Coronary artery (tissue), 2 donors: Measurements from ENCODE around the gene DOCK4.

Experiments
- DNase-seq: peaks from one replicate; pipeline ENCODE4 v3.0.0-alpha.2; 2017; ENCODE audit warnings: low spot score
- H3K27ac ChIP-seq, 2 donors: fragments of 200-600 bp; sonication (generic); one replicate each; pipeline ENCODE4 v1.5.1; 2016 to 2019
- H3K4me3 ChIP-seq: fragments of 200-600 bp; sonication (generic); 2 replicates; pipeline ENCODE4 v1.5.1; 2016; ENCODE audit warnings: mild to moderate bottlenecking, moderate library complexity
- CTCF ChIP-seq: fragments of 200-600 bp; sonication (generic); IDR thresholded peaks from one replicate; pipeline ENCODE4 v1.5.1; 2019; ENCODE audit warnings: antibody characterized with exemption

Gene DOCK4

GRCh38 chr7:111864291-111864976 is 341.8 kb downstream of the DOCK4 start:
- DNase-seq: no peak
- Histone ChIP-seq H3K27ac (no peak overlapping the region), H3K4me3 (no peak overlapping the region)
- TF ChIP-seq CTCF: no peak

- Histone ChIP-seq H3K4me3 (no peak overlapping the region), H3K27ac (no peak overlapping the region)
- TF ChIP-seq CTCF: no peak
- DNase-seq: no peak
Measured at GRCh38 chr7:111863269-111863668, 342.9 kb downstream of the DOCK4 start.

- no peak for TF ChIP-seq CTCF
- H3K4me3 ChIP-seq: no peak overlapping the region
- H3K27ac ChIP-seq: no peak overlapping the region
- DNase-seq: no peak
Measured at GRCh38 chr7:111860248-111860647, 346.0 kb downstream of the DOCK4 start.

- no peak for DNase-seq
- Histone ChIP-seq H3K27ac (no peak overlapping the region), H3K4me3 (no peak overlapping the region)
- TF ChIP-seq CTCF: no peak
Measured at GRCh38 chr7:111858331-111858730, 347.9 kb downstream of the DOCK4 start.

- H3K27ac ChIP-seq: no peak overlapping the region
- no peak for TF ChIP-seq CTCF
- no peak overlapping the region for H3K4me3 ChIP-seq
- DNase-seq: no peak
Measured at GRCh38 chr7:111855842-111856227, 350.4 kb downstream of the DOCK4 start.

- TF ChIP-seq CTCF: peak; percentile 25
- Histone ChIP-seq H3K4me3 (no peak overlapping the region), H3K27ac (no peak overlapping the region)
- no peak for DNase-seq
Measured at GRCh38 chr7:111855161-111855841, 350.9 kb downstream of the DOCK4 start.
